Naive thymus-derived CD4-positive, alpha-beta T cell (primary cell): Measurements from ENCODE around the gene HDLBP. TPM values are rescaled to one million over a fixed set of nuclear protein-coding genes. Genes with fewer than 3 reads are reported as not detected.

ENCODE experiments used
- ATAC-seq: fragments of 150-1000 bp; cut with Tn5 transposase; 2 replicates; pipeline ENCODE4 v1.10.0; 2021; ENCODE audit warnings: mild to moderate bottlenecking, moderate library complexity
- CTCF ChIA-PET: fragments of 350-600 bp; sonication (Branson Sonifier 250); formaldehyde crosslinking; loops from one replicate; lab custom pipeline; 2021; ENCODE audit warnings: antibody characterized with exemption; lab: Charles Lee
- POLR2A ChIA-PET: fragments of 350-600 bp; sonication (Branson Sonifier 250); formaldehyde crosslinking; loops from one replicate; lab custom pipeline; 2021; ENCODE audit warnings: antibody characterized with exemption, inconsistent platforms; lab: Charles Lee
- DNase-seq, 9 donors: peaks; one replicate each; pipeline versions ENCODE4 v3.0.0 to v3.0.0-alpha.2; 2020 to 2022; ENCODE audit warnings: mixed read lengths in 1 of 9
- H3K27ac ChIP-seq: one replicate; pipeline ENCODE4 v1.7.0; 2013; ENCODE audit warnings: mild to moderate bottlenecking, low read depth, low read length, moderate library complexity
- H3K27me3 ChIP-seq, 2 donors: one replicate each; pipeline ENCODE4 v1.7.0; 2013; ENCODE audit warnings: low read length in 2 of 2, mild to moderate bottlenecking in 2 of 2, moderate library complexity in 2 of 2; ENCODE audit not compliant: control insufficient read depth in 2 of 2, insufficient read depth in 2 of 2
- H3K36me3 ChIP-seq, 3 experiments: 1 replicate in 2 of 3; 2 replicates in 1 of 3; pipeline ENCODE4 v1.7.0; 2013; ENCODE audit warnings: low read length in 3 of 3, mild to moderate bottlenecking in 3 of 3, moderate library complexity in 1 of 3; ENCODE audit not compliant: insufficient read depth in 3 of 3, control insufficient read depth in 2 of 3
- H3K4me1 ChIP-seq, 2 donors: one replicate each; pipeline ENCODE4 v1.7.0; 2013; ENCODE audit warnings: low read length in 2 of 2, mild to moderate bottlenecking in 2 of 2, moderate library complexity in 1 of 2; ENCODE audit not compliant: control insufficient read depth in 2 of 2, insufficient read depth in 2 of 2
- H3K4me3 ChIP-seq: 2 replicates; pipeline ENCODE4 v1.7.0; 2013; ENCODE audit warnings: mild to moderate bottlenecking, low read length
- H3K9me3 ChIP-seq, 3 experiments: 1 replicate in 2 of 3; 2 replicates in 1 of 3; pipeline ENCODE4 v1.7.0; 2013; ENCODE audit warnings: low read length in 3 of 3; ENCODE audit not compliant: control insufficient read depth in 2 of 3
- H3K27ac Mint-ChIP-seq, 9 donors: one replicate each; pipeline ENCODE4 v1.8.0; 2020 to 2022; ENCODE audit warnings: mixed read lengths in 9 of 9, mild to moderate bottlenecking in 8 of 9, moderate library complexity in 5 of 9, inconsistent platforms in 2 of 9
- H3K27me3 Mint-ChIP-seq, 5 donors: one replicate each; pipeline ENCODE4 v1.8.0; 2021 to 2022; ENCODE audit warnings: mixed read lengths in 5 of 5, mild to moderate bottlenecking in 1 of 5
- H3K36me3 Mint-ChIP-seq, 5 donors: one replicate each; pipeline ENCODE4 v1.8.0; 2020 to 2022; ENCODE audit warnings: mixed read lengths in 5 of 5, mild to moderate bottlenecking in 3 of 5, inconsistent platforms in 1 of 5
- H3K4me1 Mint-ChIP-seq, 7 donors: one replicate each; pipeline ENCODE4 v1.8.0; 2020 to 2022; ENCODE audit warnings: mixed read lengths in 7 of 7, mild to moderate bottlenecking in 3 of 7, inconsistent platforms in 1 of 7
- H3K4me3 Mint-ChIP-seq, 10 donors: one replicate each; pipeline ENCODE4 v1.8.0; 2020 to 2022; ENCODE audit warnings: mild to moderate bottlenecking in 10 of 10, mixed read lengths in 10 of 10, moderate library complexity in 6 of 10, inconsistent platforms in 2 of 10
- H3K9me3 Mint-ChIP-seq, 11 donors: one replicate each; pipeline ENCODE4 v1.8.0; 2020 to 2022; ENCODE audit warnings: mixed read lengths in 11 of 11, mild to moderate bottlenecking in 4 of 11, inconsistent platforms in 1 of 11, moderate library complexity in 1 of 11
- intact Hi-C, 2 donors: fragments of 100-400 bp; cut with micrococcal nuclease; formaldehyde crosslinking; loops; one replicate each; pipeline ENCODE4 v1.15.1; 2023
- polyA plus RNA-seq, 2 donors: library from polyadenylated mRNA; unstranded; fragments of 300-500 nt; fragmentation: Illumina TruSeq; gene quantifications; one replicate each; pipeline ENCODE4 v1.2.3, GENCODE V29; 2021
- total RNA-seq, 6 experiments: library from RNA in 5 of 6; stranded (reverse) in 5 of 6; gene quantifications; 1 replicate in 5 of 6; 2 replicates in 1 of 6; pipeline ENCODE4 v1.2.3 and lab custom pipeline; 2021 to 2026

Gene HDLBP
- total and polyA plus RNA-seq, 7 experiments from 2014 or later = 42.8 to 231 (median 153) TPM

DNA sequence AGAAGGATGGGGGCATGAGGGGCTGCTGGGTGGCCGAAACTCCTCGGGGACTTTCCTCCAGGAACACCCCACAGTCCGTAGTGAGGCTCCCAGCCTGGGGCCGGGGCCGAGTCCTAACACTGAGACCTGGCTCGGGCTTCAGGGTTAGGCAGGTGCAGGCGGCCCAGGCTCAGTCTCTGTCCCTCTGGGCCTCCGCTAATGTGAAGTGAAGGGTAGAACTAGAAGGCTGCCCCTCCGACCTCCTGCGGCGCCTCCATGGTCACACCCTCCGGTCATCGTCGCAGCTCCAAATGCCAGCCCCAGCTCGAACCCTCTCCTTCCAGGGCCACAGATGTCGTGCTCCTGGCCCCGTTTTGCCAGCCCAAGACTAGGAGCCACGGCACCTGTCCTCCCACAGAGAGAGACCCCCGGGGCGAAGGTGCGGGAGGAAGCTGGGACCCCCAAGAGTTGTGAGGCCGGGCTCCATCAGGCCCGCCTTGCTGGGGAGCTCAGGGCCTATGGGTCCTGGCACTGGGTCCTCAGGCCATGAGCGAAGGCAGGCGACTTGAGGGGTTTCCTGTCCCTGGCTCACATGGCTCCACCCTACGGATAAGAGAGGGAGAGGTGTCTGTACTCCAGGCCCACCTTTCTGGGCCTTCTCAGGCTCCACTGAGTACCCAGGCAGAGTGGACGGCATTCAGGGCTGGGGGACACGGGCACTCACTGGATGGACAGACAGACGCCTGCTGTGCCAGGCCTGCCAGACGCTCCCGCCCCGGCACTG, 126.2 kb downstream of the HDLBP start:
- Mint-ChIP-seq H3K4me1 (no peaks in the 10 kb centered on the region), H3K4me3 (no peak overlapping the region), H3K36me3 (no peaks in the 10 kb centered on the region), H3K27me3 (no peaks in the 10 kb centered on the region), H3K9me3 (no peaks in the 10 kb centered on the region), H3K27ac (no peak overlapping the region)
- Histone ChIP-seq H3K4me1 (no peaks in the 10 kb centered on the region), H3K4me3 (no peak overlapping the region), H3K36me3 (no peaks in the 10 kb centered on the region), H3K9me3 (no peaks in the 10 kb centered on the region), H3K27ac (no peak overlapping the region), H3K27me3 (no peaks in the 10 kb centered on the region)
- DNase-seq (no peak), ATAC-seq (no peak)
- ChIA-PET POLR2A (no interaction called here), CTCF (no interaction called here)
- intact Hi-C loops = no loop called here

DNA sequence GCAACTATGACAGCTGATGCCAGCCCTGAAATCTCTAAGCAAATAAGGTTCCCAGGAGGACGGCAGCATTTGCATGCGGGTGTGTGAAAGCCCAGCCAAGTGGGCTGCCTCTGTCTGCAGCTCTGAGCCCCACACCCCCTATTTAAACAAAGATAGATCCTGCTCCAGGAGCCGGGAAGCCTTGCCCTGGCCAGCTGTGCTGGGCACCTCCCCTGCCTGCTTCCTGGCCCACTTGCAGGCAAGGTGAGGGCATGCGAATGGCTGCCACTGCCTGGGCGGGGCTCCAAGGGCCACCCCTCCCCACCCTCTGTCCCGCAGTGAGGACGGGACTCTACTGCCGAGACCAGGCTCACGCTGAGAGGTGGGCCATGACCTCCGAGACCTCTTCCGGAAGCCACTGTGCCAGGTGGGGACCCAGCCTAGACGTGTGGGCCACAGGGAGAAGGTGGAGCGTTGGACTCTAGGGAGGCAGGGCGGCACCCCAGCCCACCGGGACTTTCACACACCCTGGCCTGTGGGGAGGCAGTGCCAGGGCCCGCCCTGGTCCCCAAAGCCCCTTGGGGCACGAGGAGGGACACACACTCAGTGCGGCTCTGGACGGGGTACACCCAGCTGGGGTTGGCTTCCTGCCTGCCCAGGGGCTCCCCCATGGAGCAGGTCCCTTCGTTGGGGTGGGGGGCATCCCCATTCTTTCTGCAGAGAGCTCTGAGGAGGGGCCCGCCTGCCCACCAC, 126.9 kb downstream of the HDLBP start, which contains the start of gene ANO7:
TSS of gene ANO7 (plus strand) at position 317 of the 732 bp plus-strand sequence. CDS start 1,387 bp downstream, outside the sequence.
- Mint-ChIP-seq H3K4me1 (no peaks in the 10 kb centered on the region), H3K27ac (no peak within 1 kb of the TSS), H3K36me3 (peaks cover 0 to 2% (median 0%) of the 10 kb centered on the region in 5 donors), H3K9me3 (no peaks in the 10 kb centered on the region), H3K4me3 (no peak within 1 kb of the TSS), H3K27me3 (no peaks in the 10 kb centered on the region)
- ATAC-seq = no peak
- ChIA-PET CTCF (no interaction called here), POLR2A (no interaction called here)
- DNase-seq = no peak
- Histone ChIP-seq H3K27ac (no peak within 1 kb of the TSS), H3K4me1 (no peaks in the 10 kb centered on the region), H3K27me3 (no peaks in the 10 kb centered on the region), H3K36me3 (peaks cover 0 to 2% (median 0%) of the 10 kb centered on the region in 3 experiments), H3K4me3 (no peak within 1 kb of the TSS), H3K9me3 (no peaks in the 10 kb centered on the region)
- intact Hi-C loops = no loop called here

DNA sequence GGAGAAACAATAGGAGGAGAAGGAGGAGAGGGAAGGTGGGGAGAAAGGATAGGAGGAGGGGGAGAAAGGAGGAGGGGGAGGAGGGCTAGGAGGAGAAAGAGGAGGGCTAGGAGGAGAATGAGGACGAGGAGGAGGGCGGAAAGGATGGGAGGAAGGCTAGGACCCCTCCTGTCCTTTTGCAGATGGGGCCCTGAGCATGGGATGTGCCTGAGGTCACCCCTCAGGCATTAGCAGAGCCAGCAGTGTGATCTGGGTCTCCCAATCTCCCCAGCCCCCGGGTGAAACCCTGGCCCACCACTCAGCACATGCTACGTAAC, 127.6 kb downstream of the HDLBP start:
- H3K9me3 ChIP-seq = no peaks in the 10 kb centered on the region
- ChIA-PET POLR2A (interaction anchor here (1.7 kb wide), 1 partner anchor 28 kb away, joined by 4 read pairs; no protein-coding TSS in a partner anchor), CTCF (no interaction called here)
- no peak overlapping the region for H3K27ac Mint-ChIP-seq
- no peaks in the 10 kb centered on the region for H3K9me3 Mint-ChIP-seq
- H3K4me3 ChIP-seq = no peak overlapping the region
- H3K27me3 ChIP-seq = no peaks in the 10 kb centered on the region
- no peaks in the 10 kb centered on the region for H3K4me1 ChIP-seq
- peaks cover 0 to 8% (median 0%) of the 10 kb centered on the region in 3 experiments for H3K36me3 ChIP-seq
- DNase-seq = no peak
- ATAC-seq = no peak
- peaks cover 0 to 5% (median 0%) of the 10 kb centered on the region in 5 donors for H3K36me3 Mint-ChIP-seq
- no peaks in the 10 kb centered on the region for H3K27me3 Mint-ChIP-seq
- intact Hi-C loops = no loop called here
- H3K27ac ChIP-seq = no peak overlapping the region
- H3K4me3 Mint-ChIP-seq = no peak overlapping the region
- no peaks in the 10 kb centered on the region for H3K4me1 Mint-ChIP-seq

DNA sequence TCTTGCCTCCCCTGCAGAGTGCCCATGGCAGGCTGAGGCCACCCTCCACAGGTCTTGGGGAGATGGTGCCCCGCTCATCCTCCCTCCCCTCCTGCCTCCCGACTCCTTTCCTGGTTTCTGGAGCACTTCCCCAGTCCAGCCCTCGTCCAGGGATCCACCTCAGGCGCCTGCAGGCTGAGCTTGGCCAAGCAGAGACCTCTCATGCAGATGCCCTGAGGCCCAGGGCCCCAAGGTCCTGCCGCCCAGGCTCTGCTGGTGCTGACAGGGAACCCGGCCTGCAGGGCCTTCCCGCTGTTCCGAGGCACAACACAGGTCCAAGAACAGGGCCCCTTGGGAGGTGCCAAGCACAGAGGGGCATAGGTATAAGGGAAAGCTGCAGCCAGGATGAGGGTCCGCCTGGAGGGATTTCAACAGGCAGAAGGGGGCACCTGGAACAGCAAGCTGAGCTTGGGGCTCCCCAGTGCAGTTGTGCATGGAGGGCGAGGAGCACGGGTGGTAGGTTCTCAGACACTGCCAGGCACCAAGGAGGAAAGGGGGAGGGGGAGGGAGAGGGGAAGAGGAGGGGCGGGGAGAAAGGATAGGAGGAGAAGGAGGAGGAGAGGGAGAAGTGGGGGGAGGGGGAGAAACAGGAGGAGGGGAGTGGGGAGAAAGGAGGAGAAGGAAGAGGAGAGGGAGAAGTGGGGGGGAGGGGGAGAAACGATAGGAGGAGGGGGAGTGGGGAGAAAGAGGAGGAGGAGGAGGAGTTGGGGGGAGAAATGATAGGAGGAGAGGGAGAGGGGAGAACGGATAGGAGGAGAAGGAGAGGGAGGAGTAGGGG, 128.2 kb downstream of the HDLBP start:
- no peak overlapping the region for H3K27ac ChIP-seq
- no peaks in the 10 kb centered on the region for H3K27me3 ChIP-seq
- ChIA-PET POLR2A (interaction anchor here (1.7 kb wide), 1 partner anchor 28 kb away, joined by 4 read pairs; no protein-coding TSS in a partner anchor), CTCF (no interaction called here)
- H3K4me3 ChIP-seq = no peak overlapping the region
- Mint-ChIP-seq H3K4me3 (no peak overlapping the region), H3K27ac (peak overlapping the region in 1 of 9 donors; percentile 62), H3K27me3 (no peaks in the 10 kb centered on the region), H3K9me3 (no peaks in the 10 kb centered on the region), H3K36me3 (peaks cover 0 to 11% (median 0%) of the 10 kb centered on the region in 5 donors), H3K4me1 (no peaks in the 10 kb centered on the region)
- peaks cover 0 to 14% (median 0%) of the 10 kb centered on the region in 3 experiments for H3K36me3 ChIP-seq
- ATAC-seq (no peak), DNase-seq (no peak)
- intact Hi-C loops = no loop called here
- H3K9me3 ChIP-seq = no peaks in the 10 kb centered on the region
- no peaks in the 10 kb centered on the region for H3K4me1 ChIP-seq

DNA sequence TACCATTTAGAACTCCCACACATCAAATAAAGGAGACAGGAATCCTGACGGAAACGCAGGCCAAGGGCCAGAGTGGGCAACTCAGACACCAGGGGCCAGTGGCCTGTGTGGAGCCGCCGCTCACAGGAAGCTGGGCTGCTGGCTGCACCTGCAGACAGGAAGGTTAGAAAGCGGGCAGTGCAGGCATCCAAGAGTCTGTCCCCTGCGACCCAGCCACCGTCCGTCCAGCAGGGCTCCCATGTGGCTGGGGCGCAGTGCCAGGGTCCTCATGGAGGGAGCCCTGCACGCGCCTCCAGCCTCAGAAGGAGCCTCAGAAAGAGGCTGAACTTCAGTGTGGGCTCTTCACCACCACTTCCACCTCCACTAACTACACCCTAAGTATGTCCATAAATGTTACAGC, 129.5 kb downstream of the HDLBP start:
- Mint-ChIP-seq H3K4me1 (no peaks in the 10 kb centered on the region), H3K4me3 (no peak overlapping the region), H3K27ac (no peak overlapping the region), H3K9me3 (no peaks in the 10 kb centered on the region), H3K36me3 (peaks cover 0 to 19% (median 0%) of the 10 kb centered on the region in 5 donors), H3K27me3 (no peaks in the 10 kb centered on the region)
- POLR2A ChIA-PET = interaction anchor here (1.7 kb wide), 1 partner anchor 30 kb away, joined by 4 read pairs; no protein-coding TSS in a partner anchor
- H3K27me3 ChIP-seq = no peaks in the 10 kb centered on the region
- no peak overlapping the region for H3K4me3 ChIP-seq
- no peaks in the 10 kb centered on the region for H3K9me3 ChIP-seq
- ATAC-seq (no peak), DNase-seq (no peak)
- H3K4me1 ChIP-seq = no peaks in the 10 kb centered on the region
- CTCF ChIA-PET = interaction anchor here (0.6 kb wide), 1 partner anchor 358 kb away, joined by 4 read pairs; no protein-coding TSS in a partner anchor
- peaks cover 0 to 22% (median 0%) of the 10 kb centered on the region in 3 experiments for H3K36me3 ChIP-seq
- no peak overlapping the region for H3K27ac ChIP-seq
- intact Hi-C loops = no loop called here

DNA sequence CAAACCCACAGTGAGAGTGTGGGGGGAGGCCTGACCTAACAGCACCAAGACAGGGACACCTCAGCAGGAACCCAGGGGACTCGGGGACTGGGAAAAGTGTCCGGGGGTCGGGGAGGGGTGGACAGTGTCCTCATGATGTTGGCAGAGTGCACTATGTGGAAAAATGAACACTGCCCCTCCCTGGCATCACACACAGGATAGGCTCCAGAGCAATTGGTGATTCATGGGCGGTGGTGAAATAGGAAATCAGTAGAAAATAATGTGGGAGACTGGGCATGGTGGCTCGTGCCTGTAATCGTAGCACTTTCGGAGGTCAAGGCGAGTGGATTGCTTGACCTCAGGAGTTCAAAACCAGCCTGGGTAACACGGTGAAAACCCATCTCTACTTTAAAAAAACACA, 130.6 kb downstream of the HDLBP start:
- Mint-ChIP-seq H3K36me3 (peaks cover 0 to 21% (median 0%) of the 10 kb centered on the region in 5 donors), H3K27me3 (no peaks in the 10 kb centered on the region), H3K9me3 (no peaks in the 10 kb centered on the region), H3K4me1 (no peaks in the 10 kb centered on the region), H3K4me3 (no peak overlapping the region), H3K27ac (no peak overlapping the region)
- POLR2A ChIA-PET = no interaction called here
- DNase-seq = no peak
- no peak for ATAC-seq
- Histone ChIP-seq H3K4me3 (no peak overlapping the region), H3K36me3 (peaks cover 0 to 31% (median 0%) of the 10 kb centered on the region in 3 experiments), H3K4me1 (no peaks in the 10 kb centered on the region), H3K9me3 (no peaks in the 10 kb centered on the region), H3K27me3 (no peaks in the 10 kb centered on the region), H3K27ac (no peak overlapping the region)
- CTCF ChIA-PET = no interaction called here
- intact Hi-C loops = no loop called here
